Osteoblast (primary cell): ENCODE results near the gene TM2D3. TPM values are rescaled to one million over a fixed set of nuclear protein-coding genes. Genes with fewer than 3 reads are reported as not detected.
A peak's percentile ranks its signal among the peaks of the same experiment; 100 is the strongest.

Experiments used
- DNase-seq: peaks from one replicate; pipeline ENCODE4 v3.0.0; 2011; ENCODE audit warnings: low spot score, mixed read lengths; ENCODE audit not compliant: insufficient read length; ENCODE audit errors: missing footprints
- H2AFZ ChIP-seq: 2 replicates; pipeline ENCODE4 v1.6.0; 2011; ENCODE audit warnings: mild to moderate bottlenecking, low read length
- H3K27ac ChIP-seq: 2 replicates; pipeline ENCODE4 v1.5.1; 2011; ENCODE audit warnings: mild to moderate bottlenecking, low read depth, low read length, moderate library complexity
- H3K27me3 ChIP-seq: 2 replicates; pipeline ENCODE4 v1.6.0; 2012; ENCODE audit warnings: mild to moderate bottlenecking, control low read depth, inconsistent platforms, low read length, moderate library complexity; ENCODE audit not compliant: insufficient read depth
- H3K36me3 ChIP-seq: 2 replicates; pipeline ENCODE4 v1.5.1; 2011; ENCODE audit warnings: mild to moderate bottlenecking, low read length, control low read depth, moderate library complexity; ENCODE audit not compliant: insufficient read depth
- H3K4me1 ChIP-seq: 2 replicates; pipeline ENCODE4 v1.5.1; 2011; ENCODE audit warnings: mild to moderate bottlenecking, low read length, control low read depth, moderate library complexity; ENCODE audit not compliant: insufficient read depth
- H3K4me2 ChIP-seq: 2 replicates; pipeline ENCODE4 v1.6.0; 2011; ENCODE audit warnings: mild to moderate bottlenecking, low read length; ENCODE audit not compliant: insufficient read depth
- H3K4me3 ChIP-seq: fragments of 200-600 bp; sonication (generic); 3 replicates; pipeline ENCODE4 v1.5.1; 2012; ENCODE audit warnings: mild to moderate bottlenecking, low read length, inconsistent platforms; ENCODE audit not compliant: insufficient read depth
- H3K79me2 ChIP-seq: 2 replicates; pipeline ENCODE4 v1.6.0; 2012; ENCODE audit warnings: mild to moderate bottlenecking, low read length, control low read depth, inconsistent platforms; ENCODE audit not compliant: insufficient read depth
- H3K9me3 ChIP-seq: 2 replicates; pipeline ENCODE4 v1.5.1; 2011; ENCODE audit warnings: low read depth, low read length, control low read depth
- H4K20me1 ChIP-seq: 2 replicates; pipeline ENCODE4 v1.6.0; 2012; ENCODE audit warnings: mild to moderate bottlenecking, low read length, control low read depth; ENCODE audit not compliant: insufficient read depth
- CTCF ChIP-seq: IDR thresholded peaks from 2 replicates; pipeline ENCODE4 v1.5.1; 2011; ENCODE audit warnings: mild to moderate bottlenecking, low read depth, low read length, moderate library complexity; ENCODE audit errors: extremely low read depth
- total RNA-seq: library from RNA; depleted of rRNA; stranded (reverse); fragments of >200 nt; gene quantifications from 2 replicates; pipeline ENCODE4 v1.2.3, GENCODE V29; 2012

The TM2D3 gene
- total RNA-seq, 1 donor: 32.6 TPM

GRCh38 chr15:101652786-101653430 is 727 bp upstream of the TM2D3 start:
- peaks cover 45% of the 10 kb centered on the region for H3K79me2 ChIP-seq
- H3K4me2 ChIP-seq: peak overlapping the region; percentile 86
- peaks cover 20% of the 10 kb centered on the region for H3K36me3 ChIP-seq
- H3K9me3 ChIP-seq: no peaks in the 10 kb centered on the region
- peaks cover 21% of the 10 kb centered on the region for H3K4me1 ChIP-seq
- H4K20me1 ChIP-seq: peaks cover 25% of the 10 kb centered on the region
- no peaks in the 10 kb centered on the region for H3K27me3 ChIP-seq
- peak overlapping the region; percentile 83 for H3K4me3 ChIP-seq
- peak; percentile 91 for DNase-seq
- peak overlapping the region; percentile 97 for H3K27ac ChIP-seq
- no peak for TF ChIP-seq CTCF
- peak overlapping the region; percentile 95 for H2AFZ ChIP-seq

- no peak for TF ChIP-seq CTCF
- H3K4me2 ChIP-seq: peak overlapping the region; percentile 86
Measured at GRCh38 chr15:101651554-101652097, 555 bp downstream of the TM2D3 start.

GRCh38 chr15:101650145-101650544 is 2.0 kb downstream of the TM2D3 start:
- no peaks in the 10 kb centered on the region for H3K27me3 ChIP-seq
- H3K4me1 ChIP-seq: peaks cover 21% of the 10 kb centered on the region
- peaks cover 58% of the 10 kb centered on the region for H3K79me2 ChIP-seq
- H3K36me3 ChIP-seq: peaks cover 40% of the 10 kb centered on the region
- no peaks in the 10 kb centered on the region for H3K9me3 ChIP-seq
- no peak overlapping the region for H3K4me3 ChIP-seq
- peak overlapping the region; percentile 97 for H3K27ac ChIP-seq
- peaks cover 25% of the 10 kb centered on the region for H4K20me1 ChIP-seq
- no peak for DNase-seq
- TF ChIP-seq CTCF: no peak
- peak overlapping the region; percentile 86 for H3K4me2 ChIP-seq
- H2AFZ ChIP-seq: no peak overlapping the region

More at GRCh38 chr15:101651554-101652097, 555 bp downstream of the TM2D3 start:
- peaks cover 25% of the 10 kb centered on the region for H4K20me1 ChIP-seq
- peak overlapping the region; percentile 87 for H2AFZ ChIP-seq
- H3K4me1 ChIP-seq: peaks cover 21% of the 10 kb centered on the region
- H3K27ac ChIP-seq: peak overlapping the region; percentile 97
- DNase-seq: no peak
- peaks cover 54% of the 10 kb centered on the region for H3K79me2 ChIP-seq
- H3K27me3 ChIP-seq: no peaks in the 10 kb centered on the region
- H3K4me3 ChIP-seq: peak overlapping the region; percentile 83
- H3K36me3 ChIP-seq: peaks cover 25% of the 10 kb centered on the region
- no peaks in the 10 kb centered on the region for H3K9me3 ChIP-seq

- Histone ChIP-seq H3K27ac (no peak overlapping the region), H3K4me2 (no peak overlapping the region), H3K4me1 (peaks cover 19% of the 10 kb centered on the region), H3K79me2 (peaks cover 58% of the 10 kb centered on the region), H3K4me3 (no peak overlapping the region), H3K36me3 (peaks cover 53% of the 10 kb centered on the region), H3K27me3 (no peaks in the 10 kb centered on the region), H4K20me1 (peaks cover 25% of the 10 kb centered on the region), H2AFZ (no peak overlapping the region), H3K9me3 (no peaks in the 10 kb centered on the region)
- peak; percentile 8 for DNase-seq
- TF ChIP-seq CTCF: no peak
Measured at GRCh38 chr15:101648356-101648755, 3.8 kb downstream of the TM2D3 start.
